H9 (cell line): ENCODE results near the gene PLXNA2. TPM values are rescaled to one million over a fixed set of nuclear protein-coding genes. Genes with fewer than 3 reads are reported as not detected.

Experiments
- DNase-seq: peaks from one replicate; pipeline ENCODE4 v3.0.0-alpha.2; 2017
- H2AFZ ChIP-seq: one replicate; pipeline ENCODE4 v1.6.1; 2013; ENCODE audit warnings: mild to moderate bottlenecking, low read length, control low read depth, moderate library complexity
- H2AK5ac ChIP-seq: 2 replicates; pipeline ENCODE4 v1.6.1; 2013; ENCODE audit warnings: low read length, control low read depth, mixed read lengths; ENCODE audit not compliant: insufficient read length
- H2BK120ac ChIP-seq: one replicate; pipeline ENCODE4 v1.6.1; 2013; ENCODE audit warnings: low read depth, mild to moderate bottlenecking, low read length, control low read depth, inconsistent platforms; ENCODE audit not compliant: poor library complexity, severe bottlenecking
- H2BK12ac ChIP-seq: 2 replicates; pipeline ENCODE4 v1.6.1; 2013; ENCODE audit warnings: low read length, control low read depth, mixed read lengths, low read depth; ENCODE audit not compliant: insufficient read length
- H2BK15ac ChIP-seq: 2 replicates; pipeline ENCODE4 v1.6.1; 2013; ENCODE audit warnings: low read depth, low read length, control low read depth
- H2BK20ac ChIP-seq: one replicate; pipeline ENCODE4 v1.6.1; 2013; ENCODE audit warnings: low read depth, mild to moderate bottlenecking, low read length, control low read depth, inconsistent platforms; ENCODE audit not compliant: poor library complexity, severe bottlenecking
- H2BK5ac ChIP-seq: 2 replicates; pipeline ENCODE4 v1.6.1; 2013; ENCODE audit warnings: low read length, control low read depth, mixed read lengths; ENCODE audit not compliant: insufficient read length
- H3K14ac ChIP-seq: 2 replicates; pipeline ENCODE4 v1.6.1; 2013; ENCODE audit warnings: low read length, control low read depth; ENCODE audit not compliant: insufficient read depth
- H3K18ac ChIP-seq: 2 replicates; pipeline ENCODE4 v1.6.1; 2013; ENCODE audit warnings: low read depth, mild to moderate bottlenecking, mixed read lengths, low read length, control low read depth; ENCODE audit not compliant: insufficient read length
- H3K23ac ChIP-seq: 2 replicates; pipeline ENCODE4 v1.6.1; 2013; ENCODE audit warnings: low read length, control low read depth, mixed read lengths, low read depth; ENCODE audit not compliant: insufficient read length
- H3K23me2 ChIP-seq: 2 replicates; pipeline ENCODE4 v1.6.1; 2013; ENCODE audit warnings: low read depth, mild to moderate bottlenecking, mixed read lengths, low read length, control low read depth; ENCODE audit not compliant: insufficient read length, poor library complexity, severe bottlenecking
- H3K27ac ChIP-seq: 2 replicates; pipeline ENCODE4 v1.5.1; 2013; ENCODE audit warnings: low read length, control low read depth, mixed read lengths, low read depth; ENCODE audit not compliant: insufficient read length
- H3K27me3 ChIP-seq: 2 replicates; pipeline ENCODE4 v1.6.1; 2013; ENCODE audit warnings: low read length, control low read depth, inconsistent platforms; ENCODE audit not compliant: insufficient read depth
- H3K4ac ChIP-seq: 2 replicates; pipeline ENCODE4 v1.6.1; 2013; ENCODE audit warnings: low read depth, mild to moderate bottlenecking, control low read depth, inconsistent platforms, low read length, moderate library complexity
- H3K4me1 ChIP-seq: 2 replicates; pipeline ENCODE4 v1.6.1; 2013; ENCODE audit warnings: low read length, control low read depth, inconsistent platforms; ENCODE audit not compliant: insufficient read depth
- H3K4me2 ChIP-seq: 2 replicates; pipeline ENCODE4 v1.6.1; 2013; ENCODE audit warnings: low read length, control low read depth, mixed read lengths; ENCODE audit not compliant: insufficient read length, insufficient read depth
- H3K56ac ChIP-seq: 2 replicates; pipeline ENCODE4 v1.6.1; 2013; ENCODE audit warnings: low read depth, mild to moderate bottlenecking, mixed read lengths, low read length, control low read depth; ENCODE audit not compliant: insufficient read length
- H3K79me1 ChIP-seq: 2 replicates; pipeline ENCODE4 v1.6.1; 2013; ENCODE audit warnings: low read depth, mild to moderate bottlenecking, moderate library complexity, low read length, control low read depth, inconsistent platforms; ENCODE audit not compliant: insufficient read depth, poor library complexity, severe bottlenecking
- H3K79me2 ChIP-seq: 2 replicates; pipeline ENCODE4 v1.6.1; 2013; ENCODE audit warnings: low read length, control low read depth, inconsistent platforms; ENCODE audit not compliant: insufficient read depth
- H3K9ac ChIP-seq: 2 replicates; pipeline ENCODE4 v1.6.1; 2013; ENCODE audit warnings: low read length, control low read depth, mixed read lengths; ENCODE audit not compliant: insufficient read length; ENCODE audit errors: extremely low read depth
- H3K9me3 ChIP-seq: one replicate; pipeline ENCODE4 v1.6.1; 2013; ENCODE audit warnings: low read depth, low read length, inconsistent platforms; ENCODE audit not compliant: control insufficient read depth
- H3T11ph ChIP-seq: one replicate; pipeline ENCODE4 v1.6.1; 2013; ENCODE audit warnings: mild to moderate bottlenecking, low read length, control low read depth, inconsistent platforms
- H4K20me1 ChIP-seq: one replicate; pipeline ENCODE4 v1.6.1; 2013; ENCODE audit not compliant: control insufficient read depth, insufficient read length, insufficient read depth
- H4K5ac ChIP-seq: 2 replicates; pipeline ENCODE4 v1.6.1; 2013; ENCODE audit warnings: low read depth, mild to moderate bottlenecking, mixed read lengths, low read length, control low read depth; ENCODE audit not compliant: insufficient read length
- H4K8ac ChIP-seq: replicated peaks from 2 replicates; pipeline ENCODE4 v1.6.1; 2013; ENCODE audit warnings: low read length, control low read depth, mixed read lengths, low read depth; ENCODE audit not compliant: insufficient read length
- H4K91ac ChIP-seq: 2 replicates; pipeline ENCODE4 v1.6.1; 2013; ENCODE audit warnings: low read depth, mild to moderate bottlenecking, moderate library complexity, mixed read lengths, low read length, control low read depth; ENCODE audit not compliant: insufficient read length
- H3K27ac Mint-ChIP-seq, 3 experiments: 2 replicates in 2 of 3; 3 replicates in 1 of 3; pipeline ENCODE4 v1.8.0; 2020 to 2021; ENCODE audit warnings: mixed read lengths in 3 of 3, mild to moderate bottlenecking in 1 of 3, moderate library complexity in 1 of 3
- H3K27me3 Mint-ChIP-seq: 2 replicates; pipeline ENCODE4 v1.8.0; 2021; ENCODE audit warnings: low read depth, mild to moderate bottlenecking, moderate library complexity, mixed read lengths
- H3K36me3 Mint-ChIP-seq, 3 experiments: 2 replicates in 2 of 3; 3 replicates in 1 of 3; pipeline ENCODE4 v1.8.0; 2020 to 2021; ENCODE audit warnings: low read depth in 3 of 3, mixed read lengths in 3 of 3; ENCODE audit not compliant: insufficient read depth in 1 of 3
- H3K4me1 Mint-ChIP-seq, 2 experiments: 2 replicates each; pipeline ENCODE4 v1.8.0; 2020; ENCODE audit warnings: mixed read lengths in 2 of 2
- H3K4me3 Mint-ChIP-seq, 2 experiments: 2 replicates in 1 of 2; 3 replicates in 1 of 2; pipeline ENCODE4 v1.8.0; 2020 to 2021; ENCODE audit warnings: mild to moderate bottlenecking in 2 of 2, mixed read lengths in 2 of 2, moderate library complexity in 1 of 2
- H3K9me3 Mint-ChIP-seq, 2 experiments: 2 replicates in 1 of 2; 3 replicates in 1 of 2; pipeline ENCODE4 v1.8.0; 2020; ENCODE audit warnings: mild to moderate bottlenecking in 2 of 2, mixed read lengths in 2 of 2, moderate library complexity in 1 of 2
- CTCF ChIP-seq: fragments of 200-600 bp; sonication (generic); conservative IDR thresholded peaks from 3 replicates; pipeline ENCODE4 v1.8.0; 2021; ENCODE audit warnings: antibody characterized with exemption, mild to moderate bottlenecking
- WGBS: extraction: QIAGEN DNeasy Blood & Tissue Kit; methylation state at CpG from one replicate; pipeline ENCODE4 v1.1.7; 2013; ENCODE audit warnings: missing lambda C conversion rate, low lambda C conversion rate, mixed read lengths; ENCODE audit not compliant: insufficient read length; ENCODE audit errors: extremely low coverage; 5-methylcytosine and 5-hydroxymethylcytosine counted together
- total RNA-seq: library from RNA; stranded (reverse); gene quantifications from 2 replicates; pipeline ENCODE4 v1.2.1, GENCODE V29; 2021

Gene PLXNA2
- total RNA-seq, 1 experiment from 2014 or later: 0.57 TPM

- H3K18ac ChIP-seq: no peak overlapping the region
- WGBS: no CpG with 5 or more reads among the region's 6 CpGs
- H3K4me1 Mint-ChIP-seq: peaks cover 56 to 73% of the 10 kb centered on the region in 2 experiments
- no peaks in the 10 kb centered on the region for H3K79me2 ChIP-seq
- no peaks in the 10 kb centered on the region for H3K23me2 ChIP-seq
- no peak overlapping the region for H3K4me2 ChIP-seq
- H2BK12ac ChIP-seq: no peak overlapping the region
- no peak overlapping the region for H3T11ph ChIP-seq
- no peak overlapping the region for H3K4me3 Mint-ChIP-seq
- no peak for TF ChIP-seq CTCF
- no peak overlapping the region for H2BK5ac ChIP-seq
- H3K4me1 ChIP-seq: peaks cover 11% of the 10 kb centered on the region
- H2AFZ ChIP-seq: no peak overlapping the region
- H4K5ac ChIP-seq: no peak overlapping the region
- no peak overlapping the region; a peak in 1 of 7 replicates for H3K27ac Mint-ChIP-seq
- H2BK15ac ChIP-seq: no peak overlapping the region
- no peak overlapping the region for H3K9ac ChIP-seq
- H4K8ac ChIP-seq: no peak overlapping the region
- H4K20me1 ChIP-seq: no peaks in the 10 kb centered on the region
- H2BK20ac ChIP-seq: no peak overlapping the region
- no peak overlapping the region for H3K23ac ChIP-seq
- H4K91ac ChIP-seq: no peak overlapping the region
- H3K4ac ChIP-seq: no peak overlapping the region
- H3K9me3 ChIP-seq: no peaks in the 10 kb centered on the region
- no peak for DNase-seq
- no peak overlapping the region for H2AK5ac ChIP-seq
- no peaks in the 10 kb centered on the region; the same call in 1 of the 2 replicates for H3K27me3 ChIP-seq
- H3K56ac ChIP-seq: no peak overlapping the region
- no peaks in the 10 kb centered on the region for H3K9me3 Mint-ChIP-seq
- no peaks in the 10 kb centered on the region for H3K36me3 Mint-ChIP-seq
- no peak overlapping the region for H3K14ac ChIP-seq
- peaks cover 12% of the 10 kb centered on the region for H3K27me3 Mint-ChIP-seq
- no peak overlapping the region for H3K27ac ChIP-seq
- no peak overlapping the region for H2BK120ac ChIP-seq
- H3K79me1 ChIP-seq: no peaks in the 10 kb centered on the region
Measured at GRCh38 chr1:208165659-208166058, 78.5 kb downstream of the PLXNA2 start.
